GM21515 (cell line): ENCODE data around the gene WNT3A.

Experiments used
- ATAC-seq: cut with Tn5 transposase; IDR thresholded peaks from one replicate; pipeline ENCODE4 v1.9.1; 2021; ENCODE audit not compliant: unreplicated experiment

The WNT3A gene

GRCh38 chr1:228046421-228047182, 39.8 kb downstream of the WNT3A start:
- no peak for ATAC-seq

GRCh38 chr1:228047183-228047466, 40.3 kb downstream of the WNT3A start:
- ATAC-seq: no peak

- ATAC-seq: no peak
Measured at GRCh38 chr1:228048120-228048519, 41.3 kb downstream of the WNT3A start.

- no peak for ATAC-seq
Measured at GRCh38 chr1:228048659-228049298, 42.0 kb downstream of the WNT3A start.

- no peak for ATAC-seq
Measured at GRCh38 chr1:228050571-228051231, 43.9 kb downstream of the WNT3A start.

GRCh38 chr1:228058172-228058948, 51.6 kb downstream of the WNT3A start:
- no peak for ATAC-seq

- peak; percentile 9 for ATAC-seq
Measured at GRCh38 chr1:228058949-228059633, 52.3 kb downstream of the WNT3A start.

- peak; percentile 39 for ATAC-seq
Measured at GRCh38 chr1:228059634-228060457, 53.0 kb downstream of the WNT3A start.

- no peak for ATAC-seq
Measured at GRCh38 chr1:228060458-228061190, 53.8 kb downstream of the WNT3A start.

- ATAC-seq: no peak
Measured at GRCh38 chr1:228061411-228062084, 54.8 kb downstream of the WNT3A start.

- no peak for ATAC-seq
Measured at GRCh38 chr1:228062085-228062791, 55.4 kb downstream of the WNT3A start.

- no peak for ATAC-seq
Measured at GRCh38 chr1:228062812-228063211, 56.0 kb downstream of the WNT3A start.

- no peak for ATAC-seq
Measured at GRCh38 chr1:228063251-228064191, 56.7 kb downstream of the WNT3A start.

- no peak for ATAC-seq
Measured at GRCh38 chr1:228064296-228064695, 57.5 kb downstream of the WNT3A start.

- ATAC-seq: no peak
Measured at GRCh38 chr1:228064741-228065542, 58.1 kb downstream of the WNT3A start.
